ENCODE data around the gene EPHB1. TPM values are rescaled to one million over a fixed set of nuclear protein-coding genes. Genes with fewer than 3 reads are reported as not detected.

Gene EPHB1
- total RNA-seq, 2 donors from 2014 or later = 2.3 to 21.2 TPM

- Histone ChIP-seq H3K27ac (no peak overlapping the region), H3K4me3 (no peak overlapping the region), H3K27me3 (replicated peaks; ENCODE audit: insufficient read depth) (no peaks in the 10 kb centered on the region), H3K36me3 (no peaks in the 10 kb centered on the region), H3K4me1 (replicated peaks) (no peaks in the 10 kb centered on the region), H3K9me3 (no peaks in the 10 kb centered on the region)
- no peak for TF ChIP-seq POLR2AphosphoS5 (IDR thresholded peaks at IDR 0.05)
- no peak for TF ChIP-seq CTCF (IDR thresholded peaks at IDR 0.05)
- no peak for TF ChIP-seq POLR2A (IDR thresholded peaks at IDR 0.05)
- DNase-seq (ENCODE audit: low spot score) = no peak
- 78% methylated on average over 2 of the region's 2 CpGs for WGBS
- intact Hi-C loops (cut with DNase I) = no loop called here
Observed at GRCh38 chr3:135169651-135170050, 374.6 kb downstream of the EPHB1 start.

- no peak overlapping the region for H3K27ac ChIP-seq
- H3K4me3 ChIP-seq = no peak overlapping the region
- no peaks in the 10 kb centered on the region for H3K36me3 ChIP-seq
- no peaks in the 10 kb centered on the region for H3K9me3 ChIP-seq
- no peak for DNase-seq (ENCODE audit: low spot score)
- intact Hi-C loops (cut with DNase I) = no loop called here
- 64% methylated on average over 1 of the region's 1 CpG for WGBS
- TF ChIP-seq CTCF (IDR thresholded peaks at IDR 0.05) (no peak), POLR2AphosphoS5 (IDR thresholded peaks at IDR 0.05) (no peak), POLR2A (IDR thresholded peaks at IDR 0.05) (no peak)
- H3K4me1 ChIP-seq (replicated peaks) = no peaks in the 10 kb centered on the region
- no peaks in the 10 kb centered on the region for H3K27me3 ChIP-seq (replicated peaks; ENCODE audit: insufficient read depth)
Observed at GRCh38 chr3:135170732-135171131, 375.7 kb downstream of the EPHB1 start.

- TF ChIP-seq POLR2A (IDR thresholded peaks at IDR 0.05) (no peak), POLR2AphosphoS5 (IDR thresholded peaks at IDR 0.05) (no peak), CTCF (IDR thresholded peaks at IDR 0.05) (no peak)
- intact Hi-C loops (cut with DNase I) = no loop called here
- WGBS = 16% methylated on average over 3 of the region's 3 CpGs
Observed at GRCh38 chr3:135172191-135172869, 377.3 kb downstream of the EPHB1 start.

GRCh38 chr3:135175728-135176277 lies 380.7 kb downstream of the EPHB1 start:
- 82% methylated on average over 5 of the region's 5 CpGs for WGBS
- intact Hi-C loops (cut with DNase I) = no loop called here
- H3K36me3 ChIP-seq = no peaks in the 10 kb centered on the region
- H3K4me1 ChIP-seq (replicated peaks) = no peaks in the 10 kb centered on the region
- H3K27me3 ChIP-seq (replicated peaks; ENCODE audit: insufficient read depth) = no peaks in the 10 kb centered on the region
- TF ChIP-seq POLR2AphosphoS5 (IDR thresholded peaks at IDR 0.05) (no peak), CTCF (IDR thresholded peaks at IDR 0.05) (no peak), POLR2A (IDR thresholded peaks at IDR 0.05) (no peak)
- DNase-seq (ENCODE audit: low spot score) = no peak
- no peaks in the 10 kb centered on the region for H3K9me3 ChIP-seq
- no peak overlapping the region for H3K4me3 ChIP-seq
- no peak overlapping the region for H3K27ac ChIP-seq

More at GRCh38 chr3:135172191-135172869, 377.3 kb downstream of the EPHB1 start:
- no peaks in the 10 kb centered on the region for H3K9me3 ChIP-seq
- no peaks in the 10 kb centered on the region for H3K36me3 ChIP-seq
- no peaks in the 10 kb centered on the region for H3K4me1 ChIP-seq (replicated peaks)
- H3K27ac ChIP-seq = no peak overlapping the region
- H3K27me3 ChIP-seq (replicated peaks; ENCODE audit: insufficient read depth) = no peaks in the 10 kb centered on the region
- DNase-seq (ENCODE audit: low spot score) = no peak
- H3K4me3 ChIP-seq = no peak overlapping the region

- H3K27ac ChIP-seq = no peak overlapping the region
- no peak for DNase-seq (ENCODE audit: low spot score)
- WGBS = 81% methylated on average over 9 of the region's 9 CpGs
- no peaks in the 10 kb centered on the region for H3K36me3 ChIP-seq
- no peak overlapping the region for H3K4me3 ChIP-seq
- intact Hi-C loops (cut with DNase I) = no loop called here
- H3K4me1 ChIP-seq (replicated peaks) = no peaks in the 10 kb centered on the region
- H3K9me3 ChIP-seq = no peaks in the 10 kb centered on the region
- no peaks in the 10 kb centered on the region for H3K27me3 ChIP-seq (replicated peaks; ENCODE audit: insufficient read depth)
- TF ChIP-seq POLR2AphosphoS5 (IDR thresholded peaks at IDR 0.05) = no peak
Observed at GRCh38 chr3:135176881-135177280, 381.8 kb downstream of the EPHB1 start.
